Lung (tissue), 12 donors: ENCODE results near the gene AMOT. TPM values are rescaled to one million over a fixed set of nuclear protein-coding genes. Genes with fewer than 3 reads are reported as not detected.
A peak's percentile ranks its signal among the peaks of the same experiment; 100 is the strongest.
"Not testable (repeated sequence)": the region's sequence is repeated elsewhere in the genome, so short reads cannot be mapped to it uniquely, and the experiment has no call there.

Experiments used
- ATAC-seq: fragments of 200-7000 bp; cut with Tn5 transposase; one replicate; pipeline ENCODE4 v1.9.1; 2020; ENCODE audit warnings: moderate number of reproducible peaks; ENCODE audit not compliant: insufficient read depth, low FRiP score
- DNase-seq, 3 donors: peaks; one replicate each; pipeline ENCODE4 v3.0.0-alpha.2; 2013 to 2017
- H3K27ac ChIP-seq, 2 donors: one replicate each; pipeline ENCODE4 v1.5.1; 2013; ENCODE audit warnings: mild to moderate bottlenecking in 2 of 2, moderate library complexity in 2 of 2, control low read depth in 1 of 2, inconsistent platforms in 1 of 2, low read depth in 1 of 2, low read length in 1 of 2
- H3K27me3 ChIP-seq, 3 donors: one replicate each; pipeline ENCODE4 v1.5.1; 2013; ENCODE audit warnings: low read length in 2 of 3; ENCODE audit not compliant: control insufficient read depth in 3 of 3, insufficient read depth in 3 of 3
- H3K36me3 ChIP-seq, 4 donors: one replicate each; pipeline ENCODE4 v1.5.1; 2013; ENCODE audit warnings: low read length in 4 of 4, mild to moderate bottlenecking in 1 of 4, moderate library complexity in 1 of 4; ENCODE audit not compliant: control insufficient read depth in 4 of 4, insufficient read depth in 4 of 4
- H3K4me1 ChIP-seq, 5 donors: one replicate each; pipeline ENCODE4 v1.5.1; 2013; ENCODE audit warnings: low read length in 5 of 5, mild to moderate bottlenecking in 2 of 5, moderate library complexity in 1 of 5; ENCODE audit not compliant: control insufficient read depth in 5 of 5, insufficient read depth in 5 of 5
- H3K4me3 ChIP-seq: one replicate; pipeline ENCODE4 v1.5.1; 2013; ENCODE audit warnings: mild to moderate bottlenecking, control low read depth, moderate library complexity
- H3K9ac ChIP-seq, 2 donors: one replicate each; pipeline ENCODE4 v1.5.1; 2013; ENCODE audit warnings: low read length in 2 of 2, control low read depth in 1 of 2; ENCODE audit not compliant: insufficient read depth in 1 of 2
- H3K9me3 ChIP-seq, 4 donors: one replicate each; pipeline ENCODE4 v1.5.1; 2013; ENCODE audit warnings: low read length in 3 of 4, mild to moderate bottlenecking in 1 of 4, moderate library complexity in 1 of 4; ENCODE audit not compliant: control insufficient read depth in 4 of 4, insufficient read depth in 3 of 4
- CTCF ChIP-seq: IDR thresholded peaks from 2 replicates; pipeline ENCODE4 v1.5.1; 2012; ENCODE audit warnings: mild to moderate bottlenecking; ENCODE audit errors: control extremely low read depth, extremely low read depth
- WGBS, 2 donors: extraction: QIAGEN DNeasy Blood & Tissue Kit; methylation state at CpG; one replicate each; pipeline ENCODE4 v1.1.7; 2013; 5-methylcytosine and 5-hydroxymethylcytosine counted together
- polyA plus RNA-seq, 2 donors: library from polyadenylated mRNA; stranded (reverse); fragments of 200-250 nt; gene quantifications; one replicate each; pipeline ENCODE4 v1.2.1, GENCODE V29; 2013
- total RNA-seq, 2 donors: library from RNA; depleted of rRNA in 1 of 2; stranded (reverse); fragments of >200 nt in 1 of 2; gene quantifications; one replicate each; pipeline ENCODE4 v1.2.1, GENCODE V29; 2014 to 2021
- donor health status: control.
- donor health status: control.
- donor health status: Bipolar disorder and iron deficiency.
- donor health status: healthy.
- donor health status: DM: yes; HTN: yes; CAD: no.

Gene AMOT
- total and polyA plus RNA-seq, 4 donors: 0.79 to 11.8 (median 5.9) TPM

- H3K9me3 ChIP-seq: no peaks in the 10 kb centered on the region
- DNase-seq: no peak
- WGBS, 2 donors: 83 to 91% methylated on average over 5 of the region's 5 CpGs
These were observed 16.8 kb upstream of the AMOT start for GRCh38 chrX:112857478-112857878.

DNA sequence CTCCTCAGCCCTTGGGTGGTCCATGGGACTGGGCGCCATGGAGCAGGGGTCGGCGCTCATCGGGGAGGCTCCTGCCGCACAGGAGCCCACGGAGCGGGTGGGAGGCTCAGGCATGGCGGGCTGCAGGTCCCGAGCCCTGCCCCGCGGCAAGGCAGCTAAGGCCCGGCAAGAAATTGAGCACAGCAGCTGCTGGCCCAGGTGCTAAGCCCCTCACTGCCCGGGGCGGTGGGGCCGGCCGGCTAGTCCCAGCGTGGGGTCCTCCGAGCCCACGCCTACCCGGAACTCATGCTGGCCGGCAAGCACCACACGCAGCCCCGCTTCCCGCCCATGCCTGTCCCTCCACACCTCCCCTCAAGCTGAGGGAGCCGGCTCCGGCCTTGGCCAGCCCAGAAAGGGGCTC lies 14.3 kb upstream of the AMOT start:
- 94% methylated on average over 18 to 26 of the region's 26 CpGs for WGBS, 2 donors
- not testable (repeated sequence) for H3K9me3 ChIP-seq, H3K27ac ChIP-seq, H3K9ac ChIP-seq, H3K4me1 ChIP-seq, ATAC-seq, H3K36me3 ChIP-seq, DNase-seq, H3K4me3 ChIP-seq
- H3K27me3 ChIP-seq: peaks cover 0 to 40% (median 24%) of the 10 kb centered on the region in 3 donors

More at GRCh38 chrX:112857478-112857878, 16.8 kb upstream of the AMOT start:
- H3K4me3 ChIP-seq: no peak overlapping the region
- H3K27ac ChIP-seq: no peak overlapping the region
- ATAC-seq: no peak
- peaks cover 0 to 36% (median 18%) of the 10 kb centered on the region in 3 donors for H3K27me3 ChIP-seq
- no peaks in the 10 kb centered on the region for H3K4me1 ChIP-seq
- no peak for TF ChIP-seq CTCF
- no peaks in the 10 kb centered on the region for H3K36me3 ChIP-seq
- H3K9ac ChIP-seq: no peak overlapping the region

DNA sequence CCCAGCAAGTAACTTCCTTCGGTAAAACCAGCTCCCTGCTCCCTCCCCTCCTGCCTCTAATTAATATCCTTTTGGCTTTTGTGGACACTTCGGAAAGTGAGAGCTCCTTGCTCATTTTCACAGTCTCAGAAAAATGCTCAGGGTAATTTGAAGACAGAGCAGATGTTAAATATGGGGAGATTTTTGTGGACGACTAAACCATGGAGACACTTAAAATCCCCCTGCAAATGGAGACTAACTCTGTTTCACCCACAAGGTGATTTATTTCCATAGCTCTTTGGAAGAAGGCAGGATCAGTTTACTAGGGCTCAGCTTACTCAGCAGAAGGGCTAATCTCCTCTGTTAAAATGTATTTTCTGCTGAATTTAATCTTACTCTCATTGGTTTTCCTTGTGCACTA lies 12.2 kb upstream of the AMOT start:
- ATAC-seq (no peak), DNase-seq (no peak)
- Histone ChIP-seq H3K36me3 (no peaks in the 10 kb centered on the region), H3K4me3 (no peak overlapping the region), H3K9me3 (no peaks in the 10 kb centered on the region), H3K27ac (no peak overlapping the region), H3K4me1 (peaks cover 0 to 3% (median 0%) of the 10 kb centered on the region in 5 donors), H3K9ac (no peak overlapping the region), H3K27me3 (peaks cover 0 to 35% (median 24%) of the 10 kb centered on the region in 3 donors)
- WGBS, 2 donors: 66 to 91% methylated on average over 3 of the region's 3 CpGs
- TF ChIP-seq CTCF: no peak

GRCh38 chrX:112851806-112852205 lies 11.2 kb upstream of the AMOT start:
- Histone ChIP-seq H3K9ac (no peak overlapping the region), H3K27ac (no peak overlapping the region), H3K4me1 (peaks cover 0 to 3% (median 0%) of the 10 kb centered on the region in 5 donors), H3K4me3 (no peak overlapping the region), H3K27me3 (peaks cover 0 to 30% (median 16%) of the 10 kb centered on the region in 3 donors), H3K9me3 (no peaks in the 10 kb centered on the region), H3K36me3 (no peaks in the 10 kb centered on the region)
- no peak for TF ChIP-seq CTCF
- peak; percentile 63 for ATAC-seq
- peak; percentile 13 to 39 (median 29) for DNase-seq
- 15 to 26% methylated on average over 4 of the region's 4 CpGs for WGBS, 2 donors
